ENCODE results near the gene PLVAP. TPM values are rescaled to one million over a fixed set of nuclear protein-coding genes. Genes with fewer than 3 reads are reported as not detected.

Gene PLVAP
- polyA plus RNA-seq, 1 donor, result 40.7 TPM

- DNase-seq (ENCODE audit: low read depth), result no peak
Measured at GRCh38 chr19:17357724-17358123, 19.4 kb downstream of the PLVAP start.

GRCh38 chr19:17357078-17357666 is 20.0 kb downstream of the PLVAP start:
- no peak for DNase-seq (ENCODE audit: low read depth)

GRCh38 chr19:17353386-17353785 is 23.8 kb downstream of the PLVAP start:
- no peak for DNase-seq (ENCODE audit: low read depth)

GRCh38 chr19:17352608-17353280 is 24.4 kb downstream of the PLVAP start:
- DNase-seq (ENCODE audit: low read depth), result no peak

- no peak for DNase-seq (ENCODE audit: low read depth)
Measured at GRCh38 chr19:17351815-17352435, 25.2 kb downstream of the PLVAP start.

GRCh38 chr19:17348700-17349099 is 28.4 kb downstream of the PLVAP start:
- no peak for DNase-seq (ENCODE audit: low read depth)

- no peak for DNase-seq (ENCODE audit: low read depth)
Measured at GRCh38 chr19:17347877-17348276, 29.3 kb downstream of the PLVAP start.

GRCh38 chr19:17347361-17347760 is 29.8 kb downstream of the PLVAP start:
- DNase-seq (ENCODE audit: low read depth), result no peak

- DNase-seq (ENCODE audit: low read depth), result no peak
Measured at GRCh38 chr19:17346109-17346671, 31.0 kb downstream of the PLVAP start.

- no peak for DNase-seq (ENCODE audit: low read depth)
Measured at GRCh38 chr19:17341845-17342244, 35.3 kb downstream of the PLVAP start.

GRCh38 chr19:17341386-17341785 is 35.8 kb downstream of the PLVAP start:
- no peak for DNase-seq (ENCODE audit: low read depth)

- no peak for DNase-seq (ENCODE audit: low read depth)
Measured at GRCh38 chr19:17340871-17341357, 36.2 kb downstream of the PLVAP start.

- no peak for DNase-seq (ENCODE audit: low read depth)
Measured at GRCh38 chr19:17340302-17340870, 36.8 kb downstream of the PLVAP start.

- DNase-seq (ENCODE audit: low read depth), result no peak
Measured at GRCh38 chr19:17339088-17339741, 37.9 kb downstream of the PLVAP start.

GRCh38 chr19:17338433-17339078 is 38.6 kb downstream of the PLVAP start:
- DNase-seq (ENCODE audit: low read depth), result no peak

- DNase-seq (ENCODE audit: low read depth), result no peak
Measured at GRCh38 chr19:17337675-17338432, 39.3 kb downstream of the PLVAP start.

GRCh38 chr19:17336872-17337674 is 40.1 kb downstream of the PLVAP start, which contains the start of gene GTPBP3:
Gene GTPBP3 (plus strand): TSS chr19:17337553. CDS start chr19:17337612, 59 bp downstream.
- DNase-seq (ENCODE audit: low read depth), result peak; percentile 97

- no peak for DNase-seq (ENCODE audit: low read depth)
Measured at GRCh38 chr19:17335575-17335974, 41.6 kb downstream of the PLVAP start.

Measured in forelimb muscle (tissue), 1 donor.